ENCODE data around the gene PHACTR1.

Gene PHACTR1

GRCh38 chr6:12991435-12991834 lies 274.9 kb downstream of the PHACTR1 start:
- Histone ChIP-seq H3K9ac (ENCODE audit: low read length) (no peak overlapping the region), H3K27me3 (ENCODE audit: insufficient read depth, low read length) (no peaks in the 10 kb centered on the region)

GRCh38 chr6:12992770-12993169 lies 276.2 kb downstream of the PHACTR1 start:
- no peak overlapping the region for H3K27ac ChIP-seq (ENCODE audit: low read depth, low read length, poor library complexity, severe bottlenecking)
- H3K4me2 ChIP-seq (ENCODE audit: low read length) = no peak overlapping the region
- peaks cover 4% of the 10 kb centered on the region; the same call in 1 of the 2 replicates for H3K9me3 ChIP-seq (ENCODE audit: low read length)
- H3K4me3 ChIP-seq (ENCODE audit: low read depth, low read length, poor library complexity, severe bottlenecking) = no peak overlapping the region
- no peaks in the 10 kb centered on the region for H4K20me1 ChIP-seq (ENCODE audit: insufficient read depth, low read length)
- no peak overlapping the region for H2AFZ ChIP-seq (ENCODE audit: low read length)
- H3K9ac ChIP-seq (ENCODE audit: low read length) = no peak overlapping the region
- no peaks in the 10 kb centered on the region for H3K27me3 ChIP-seq (ENCODE audit: insufficient read depth, low read length)
- H3K79me2 ChIP-seq (ENCODE audit: insufficient read depth, low read length) = no peaks in the 10 kb centered on the region
- TF ChIP-seq EZH2 (IDR thresholded peaks at IDR 0.05; ENCODE audit: borderline replicate concordance, low read length) (no peak), CTCF (IDR thresholded peaks at IDR 0.05; ENCODE audit: low read length) (no peak)
- no peaks in the 10 kb centered on the region for H3K4me1 ChIP-seq (ENCODE audit: insufficient read depth, low read length, severe bottlenecking)
- no peaks in the 10 kb centered on the region for H3K9me2 ChIP-seq (ENCODE audit: low read depth, low read length)
- H3K36me3 ChIP-seq (ENCODE audit: insufficient read depth, low read length) = no peaks in the 10 kb centered on the region
- H3F3A ChIP-seq (ENCODE audit: insufficient read depth, low read length) = no peaks in the 10 kb centered on the region

More at GRCh38 chr6:12991435-12991834, 274.9 kb downstream of the PHACTR1 start:
- H3K27ac ChIP-seq (ENCODE audit: low read depth, low read length, poor library complexity, severe bottlenecking) = no peak overlapping the region
- H3K9me3 ChIP-seq (ENCODE audit: low read length) = peaks cover 4% of the 10 kb centered on the region; the same call in 1 of the 2 replicates
- no peaks in the 10 kb centered on the region for H3K79me2 ChIP-seq (ENCODE audit: insufficient read depth, low read length)
- no peak overlapping the region for H2AFZ ChIP-seq (ENCODE audit: low read length)
- H3F3A ChIP-seq (ENCODE audit: insufficient read depth, low read length) = no peaks in the 10 kb centered on the region
- H4K20me1 ChIP-seq (ENCODE audit: insufficient read depth, low read length) = no peaks in the 10 kb centered on the region
- TF ChIP-seq EZH2 (IDR thresholded peaks at IDR 0.05; ENCODE audit: borderline replicate concordance, low read length) (no peak), CTCF (IDR thresholded peaks at IDR 0.05; ENCODE audit: low read length) (no peak)
- H3K9me2 ChIP-seq (ENCODE audit: low read depth, low read length) = no peaks in the 10 kb centered on the region
- H3K4me1 ChIP-seq (ENCODE audit: insufficient read depth, low read length, severe bottlenecking) = no peaks in the 10 kb centered on the region
- H3K4me3 ChIP-seq (ENCODE audit: low read depth, low read length, poor library complexity, severe bottlenecking) = no peak overlapping the region
- H3K36me3 ChIP-seq (ENCODE audit: insufficient read depth, low read length) = no peaks in the 10 kb centered on the region
- H3K4me2 ChIP-seq (ENCODE audit: low read length) = no peak overlapping the region

GRCh38 chr6:12993283-12993898 lies 276.8 kb downstream of the PHACTR1 start:
- no peaks in the 10 kb centered on the region for H3K4me1 ChIP-seq (ENCODE audit: insufficient read depth, low read length, severe bottlenecking)

More at GRCh38 chr6:12993283-12993898, 276.8 kb downstream of the PHACTR1 start:
- Histone ChIP-seq H3K9ac (ENCODE audit: low read length) (no peak overlapping the region), H3K4me3 (ENCODE audit: low read depth, low read length, poor library complexity, severe bottlenecking) (no peak overlapping the region), H3K36me3 (ENCODE audit: insufficient read depth, low read length) (no peaks in the 10 kb centered on the region), H3K9me2 (ENCODE audit: low read depth, low read length) (no peaks in the 10 kb centered on the region), H3K27ac (ENCODE audit: low read depth, low read length, poor library complexity, severe bottlenecking) (no peak overlapping the region), H4K20me1 (ENCODE audit: insufficient read depth, low read length) (no peaks in the 10 kb centered on the region), H3K9me3 (ENCODE audit: low read length) (peaks cover 4% of the 10 kb centered on the region; the same call in 1 of the 2 replicates), H3K27me3 (ENCODE audit: insufficient read depth, low read length) (no peaks in the 10 kb centered on the region), H3K79me2 (ENCODE audit: insufficient read depth, low read length) (no peaks in the 10 kb centered on the region), H3K4me2 (ENCODE audit: low read length) (no peak overlapping the region), H3F3A (ENCODE audit: insufficient read depth, low read length) (no peaks in the 10 kb centered on the region), H2AFZ (ENCODE audit: low read length) (no peak overlapping the region)
- TF ChIP-seq CTCF (IDR thresholded peaks at IDR 0.05; ENCODE audit: low read length) (no peak), EZH2 (IDR thresholded peaks at IDR 0.05; ENCODE audit: borderline replicate concordance, low read length) (no peak)

Data from OCI-LY1 (cell line).